NCI-H524 treated with DMSO at 0.1 percent for 48 hours (cell line): ENCODE results near the gene IRF2.

Source experiments
- DNase-seq: peaks from one replicate; lab custom pipeline; 2025; lab: John Stamatoyannopoulos, UW

Gene IRF2

GRCh38 chr4:184474263-184475095 is at the start of gene IRF2:
Gene IRF2 (minus strand): TSS chr4:184474550. CDS start chr4:184429064, 45,486 bp downstream.
- DNase-seq: peak; percentile 52

- DNase-seq: no peak
Measured at GRCh38 chr4:184515606-184516005, 41.3 kb upstream of the IRF2 start.

- no peak for DNase-seq
Measured at GRCh38 chr4:184514121-184514988, 40.0 kb upstream of the IRF2 start.

GRCh38 chr4:184513802-184514120 is 39.4 kb upstream of the IRF2 start:
- no peak for DNase-seq

GRCh38 chr4:184511156-184511555 is 36.8 kb upstream of the IRF2 start:
- DNase-seq: no peak

GRCh38 chr4:184510401-184510800 is 36.1 kb upstream of the IRF2 start:
- DNase-seq: no peak

GRCh38 chr4:184506527-184507121 is 32.3 kb upstream of the IRF2 start:
- DNase-seq: no peak

- DNase-seq: no peak
Measured at GRCh38 chr4:184504385-184504784, 30.0 kb upstream of the IRF2 start.

GRCh38 chr4:184503869-184504300 is 29.5 kb upstream of the IRF2 start:
- DNase-seq: no peak

- DNase-seq: no peak
Measured at GRCh38 chr4:184500748-184501589, 26.6 kb upstream of the IRF2 start.

- no peak for DNase-seq
Measured at GRCh38 chr4:184499996-184500395, 25.6 kb upstream of the IRF2 start.

GRCh38 chr4:184498598-184498997 is 24.2 kb upstream of the IRF2 start:
- no peak for DNase-seq

- DNase-seq: no peak
Measured at GRCh38 chr4:184489771-184490170, 15.4 kb upstream of the IRF2 start.

- DNase-seq: no peak
Measured at GRCh38 chr4:184487503-184487902, 13.2 kb upstream of the IRF2 start.

- DNase-seq: no peak
Measured at GRCh38 chr4:184485279-184485678, 10.9 kb upstream of the IRF2 start.

- no peak for DNase-seq
Measured at GRCh38 chr4:184481544-184481943, 7.2 kb upstream of the IRF2 start.

- no peak for DNase-seq
Measured at GRCh38 chr4:184479516-184479950, 5.2 kb upstream of the IRF2 start.

GRCh38 chr4:184477201-184477999 is 3.0 kb upstream of the IRF2 start:
- DNase-seq: no peak

- no peak for DNase-seq
Measured at GRCh38 chr4:184476695-184477094, 2.3 kb upstream of the IRF2 start.

- DNase-seq: no peak
Measured at GRCh38 chr4:184475498-184475897, 1.1 kb upstream of the IRF2 start.

- no peak for DNase-seq
Measured at GRCh38 chr4:184475096-184475461, 729 bp upstream of the IRF2 start.
